Measurements from ENCODE around the gene TUBB2B. TPM values are rescaled to one million over a fixed set of nuclear protein-coding genes. Genes with fewer than 3 reads are reported as not detected.

The TUBB2B gene
- total and polyA plus RNA-seq, 2 experiments from 2014 or later: 355 to 794 TPM

DNA sequence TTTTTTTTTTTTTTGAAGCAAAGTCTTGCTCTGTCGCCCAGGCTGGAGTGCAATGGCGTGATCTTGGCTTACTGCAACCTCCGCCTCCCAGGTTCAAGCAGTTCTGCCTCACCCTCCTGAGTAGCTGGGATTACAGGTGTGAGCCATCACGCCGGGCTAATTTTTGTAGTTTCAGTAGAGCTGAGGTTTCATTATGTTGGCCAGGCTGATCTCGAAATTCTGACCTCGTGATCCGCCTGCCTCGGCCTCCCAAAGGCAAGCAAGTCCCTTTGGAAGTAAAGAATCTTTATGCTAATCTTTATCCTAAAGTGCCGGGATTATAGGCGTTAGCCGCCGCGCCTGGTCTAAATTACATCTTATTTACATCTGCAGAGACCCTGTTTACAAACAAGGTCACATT is 32.8 kb upstream of the TUBB2B start:
- H3K27me3 Mint-ChIP-seq (ENCODE audit: insufficient read depth, low read depth, poor library complexity): peaks cover 14% of the 10 kb centered on the region
- H2AFZ ChIP-seq: no peak overlapping the region
- no peak for ATAC-seq
- H4K20me1 ChIP-seq (replicated peaks; ENCODE audit: insufficient read depth): peaks cover 21% of the 10 kb centered on the region
- no peaks in the 10 kb centered on the region; the same call in 1 of the 2 replicates for H3K36me3 ChIP-seq (ENCODE audit: insufficient read depth)
- H3F3A ChIP-seq (replicated peaks; ENCODE audit: low read depth): 0 out of 2 replicates have a peak, but pooled peaks cover 3% of the 10 kb centered on the region
- 0 out of 2 replicates have a peak overlapping the region, but pooled peaks have one; percentile 74 for H3K27ac Mint-ChIP-seq
- DNase-seq (ENCODE audit: low spot score): no peak
- peak overlapping the region; percentile 99 for H3K4me3 Mint-ChIP-seq
- H3K36me3 Mint-ChIP-seq (ENCODE audit: low read depth): peaks cover 34% of the 10 kb centered on the region
- H3K4me1 ChIP-seq (ENCODE audit: insufficient read depth): peaks cover 21% of the 10 kb centered on the region
- H3K27me3 ChIP-seq (ENCODE audit: insufficient read depth): no peaks in the 10 kb centered on the region
- H3K4me2 ChIP-seq: peak overlapping the region; percentile 72
- H3K4me3 ChIP-seq: peak overlapping the region; percentile 39; the same call in 1 of the 2 replicates
- H3K4me1 Mint-ChIP-seq: peaks cover 27% of the 10 kb centered on the region
- no peaks in the 10 kb centered on the region for H3K9me2 ChIP-seq (ENCODE audit: insufficient read depth)
- no peaks in the 10 kb centered on the region for H3K9me3 Mint-ChIP-seq
- peaks cover 62% of the 10 kb centered on the region for H3K79me2 ChIP-seq (replicated peaks; ENCODE audit: insufficient read depth)
- no peak overlapping the region for H3K27ac ChIP-seq (ENCODE audit: low read depth)
- TF ChIP-seq ZNF331 (CRISPR knock-in tag; IDR thresholded peaks at IDR 0.05; ENCODE audit: low read depth): no peak
- no peak for TF ChIP-seq JUNB (IDR thresholded peaks at IDR 0.05; ENCODE audit: unreplicated experiment)
- no peak for TF ChIP-seq EZH2phosphoT487 (IDR thresholded peaks at IDR 0.05; ENCODE audit: unreplicated experiment)
- TF ChIP-seq, protein P1, sequence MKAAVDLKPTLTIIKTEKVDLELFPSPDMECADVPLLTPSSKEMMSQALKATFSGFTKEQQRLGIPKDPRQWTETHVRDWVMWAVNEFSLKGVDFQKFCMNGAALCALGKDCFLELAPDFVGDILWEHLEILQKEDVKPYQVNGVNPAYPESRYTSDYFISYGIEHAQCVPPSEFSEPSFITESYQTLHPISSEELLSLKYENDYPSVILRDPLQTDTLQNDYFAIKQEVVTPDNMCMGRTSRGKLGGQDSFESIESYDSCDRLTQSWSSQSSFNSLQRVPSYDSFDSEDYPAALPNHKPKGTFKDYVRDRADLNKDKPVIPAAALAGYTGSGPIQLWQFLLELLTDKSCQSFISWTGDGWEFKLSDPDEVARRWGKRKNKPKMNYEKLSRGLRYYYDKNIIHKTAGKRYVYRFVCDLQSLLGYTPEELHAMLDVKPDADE (IDR thresholded peaks at IDR 0.05): no peak
- TF ChIP-seq POLR2AphosphoS5 (IDR thresholded peaks at IDR 0.05; ENCODE audit: low read depth): no peak
- TF ChIP-seq, protein P2, sequence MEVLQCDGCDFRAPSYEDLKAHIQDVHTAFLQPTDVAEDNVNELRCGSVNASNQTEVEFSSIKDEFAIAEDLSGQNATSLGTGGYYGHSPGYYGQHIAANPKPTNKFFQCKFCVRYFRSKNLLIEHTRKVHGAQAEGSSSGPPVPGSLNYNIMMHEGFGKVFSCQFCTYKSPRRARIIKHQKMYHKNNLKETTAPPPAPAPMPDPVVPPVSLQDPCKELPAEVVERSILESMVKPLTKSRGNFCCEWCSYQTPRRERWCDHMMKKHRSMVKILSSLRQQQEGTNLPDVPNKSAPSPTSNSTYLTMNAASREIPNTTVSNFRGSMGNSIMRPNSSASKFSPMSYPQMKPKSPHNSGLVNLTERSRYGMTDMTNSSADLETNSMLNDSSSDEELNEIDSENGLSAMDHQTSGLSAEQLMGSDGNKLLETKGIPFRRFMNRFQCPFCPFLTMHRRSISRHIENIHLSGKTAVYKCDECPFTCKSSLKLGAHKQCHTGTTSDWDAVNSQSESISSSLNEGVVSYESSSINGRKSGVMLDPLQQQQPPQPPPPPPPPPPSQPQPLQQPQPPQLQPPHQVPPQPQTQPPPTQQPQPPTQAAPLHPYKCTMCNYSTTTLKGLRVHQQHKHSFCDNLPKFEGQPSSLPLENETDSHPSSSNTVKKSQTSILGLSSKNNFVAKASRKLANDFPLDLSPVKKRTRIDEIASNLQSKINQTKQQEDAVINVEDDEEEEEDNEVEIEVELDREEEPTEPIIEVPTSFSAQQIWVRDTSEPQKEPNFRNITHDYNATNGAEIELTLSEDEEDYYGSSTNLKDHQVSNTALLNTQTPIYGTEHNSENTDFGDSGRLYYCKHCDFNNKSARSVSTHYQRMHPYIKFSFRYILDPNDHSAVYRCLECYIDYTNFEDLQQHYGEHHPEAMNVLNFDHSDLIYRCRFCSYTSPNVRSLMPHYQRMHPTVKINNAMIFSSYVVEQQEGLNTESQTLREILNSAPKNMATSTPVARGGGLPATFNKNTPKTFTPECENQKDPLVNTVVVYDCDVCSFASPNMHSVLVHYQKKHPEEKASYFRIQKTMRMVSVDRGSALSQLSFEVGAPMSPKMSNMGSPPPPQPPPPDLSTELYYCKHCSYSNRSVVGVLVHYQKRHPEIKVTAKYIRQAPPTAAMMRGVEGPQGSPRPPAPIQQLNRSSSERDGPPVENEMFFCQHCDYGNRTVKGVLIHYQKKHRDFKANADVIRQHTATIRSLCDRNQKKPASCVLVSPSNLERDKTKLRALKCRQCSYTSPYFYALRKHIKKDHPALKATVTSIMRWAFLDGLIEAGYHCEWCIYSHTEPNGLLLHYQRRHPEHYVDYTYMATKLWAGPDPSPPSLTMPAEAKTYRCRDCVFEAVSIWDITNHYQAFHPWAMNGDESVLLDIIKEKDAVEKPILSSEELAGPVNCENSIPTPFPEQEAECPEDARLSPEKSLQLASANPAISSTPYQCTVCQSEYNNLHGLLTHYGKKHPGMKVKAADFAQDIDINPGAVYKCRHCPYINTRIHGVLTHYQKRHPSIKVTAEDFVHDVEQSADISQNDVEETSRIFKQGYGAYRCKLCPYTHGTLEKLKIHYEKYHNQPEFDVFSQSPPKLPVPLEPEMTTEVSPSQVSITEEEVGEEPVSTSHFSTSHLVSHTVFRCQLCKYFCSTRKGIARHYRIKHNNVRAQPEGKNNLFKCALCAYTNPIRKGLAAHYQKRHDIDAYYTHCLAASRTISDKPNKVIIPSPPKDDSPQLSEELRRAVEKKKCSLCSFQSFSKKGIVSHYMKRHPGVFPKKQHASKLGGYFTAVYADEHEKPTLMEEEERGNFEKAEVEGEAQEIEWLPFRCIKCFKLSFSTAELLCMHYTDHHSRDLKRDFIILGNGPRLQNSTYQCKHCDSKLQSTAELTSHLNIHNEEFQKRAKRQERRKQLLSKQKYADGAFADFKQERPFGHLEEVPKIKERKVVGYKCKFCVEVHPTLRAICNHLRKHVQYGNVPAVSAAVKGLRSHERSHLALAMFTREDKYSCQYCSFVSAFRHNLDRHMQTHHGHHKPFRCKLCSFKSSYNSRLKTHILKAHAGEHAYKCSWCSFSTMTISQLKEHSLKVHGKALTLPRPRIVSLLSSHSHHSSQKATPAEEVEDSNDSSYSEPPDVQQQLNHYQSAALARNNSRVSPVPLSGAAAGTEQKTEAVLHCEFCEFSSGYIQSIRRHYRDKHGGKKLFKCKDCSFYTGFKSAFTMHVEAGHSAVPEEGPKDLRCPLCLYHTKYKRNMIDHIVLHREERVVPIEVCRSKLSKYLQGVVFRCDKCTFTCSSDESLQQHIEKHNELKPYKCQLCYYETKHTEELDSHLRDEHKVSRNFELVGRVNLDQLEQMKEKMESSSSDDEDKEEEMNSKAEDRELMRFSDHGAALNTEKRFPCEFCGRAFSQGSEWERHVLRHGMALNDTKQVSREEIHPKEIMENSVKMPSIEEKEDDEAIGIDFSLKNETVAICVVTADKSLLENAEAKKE (CRISPR knock-in tag; IDR thresholded peaks at IDR 0.05): no peak
- no peak for TF ChIP-seq ZNF114 (CRISPR knock-in tag; IDR thresholded peaks at IDR 0.05)
- TF ChIP-seq STAT1 (IDR thresholded peaks at IDR 0.05; ENCODE audit: unreplicated experiment): no peak
